Stimulated activated CD8-positive, alpha-beta memory T cell treated with anti-CD3 and anti-CD28 coated beads, Interleukin-12 subunit alpha, Interleukin-12 subunit beta, amount 100 ng/mL, for 4 hours (primary cell): ENCODE measurements around the gene IVD.
"Not testable (repeated sequence)": the region's sequence is repeated elsewhere in the genome, so short reads cannot be mapped to it uniquely, and the experiment has no call there.

Experiments
- DNase-seq: peaks from one replicate; pipeline ENCODE4 v3.0.0-alpha.2; 2020; ENCODE audit warnings: low read depth

The IVD gene

GRCh38 chr15:40439461-40439959, 33.9 kb downstream of the IVD start:
- no peak for DNase-seq

GRCh38 chr15:40439960-40440742, 34.6 kb downstream of the IVD start:
- DNase-seq = no peak

GRCh38 chr15:40440743-40441564, 35.4 kb downstream of the IVD start, which contains the start of gene BAHD1:
Gene BAHD1, plus strand, starts transcription at chr15:40440953. Its CDS starts 17,512 bp downstream, at chr15:40458465.
- peak; percentile 92 for DNase-seq

GRCh38 chr15:40441565-40442531, 36.3 kb downstream of the IVD start:
- no peak for DNase-seq

GRCh38 chr15:40443255-40443654, 37.7 kb downstream of the IVD start:
- DNase-seq = no peak

GRCh38 chr15:40443846-40444245, 38.3 kb downstream of the IVD start:
- no peak for DNase-seq

- DNase-seq = no peak
Observed at GRCh38 chr15:40444736-40445135, 39.1 kb downstream of the IVD start.

GRCh38 chr15:40445421-40445922, 39.9 kb downstream of the IVD start:
- no peak for DNase-seq

- no peak for DNase-seq
Observed at GRCh38 chr15:40446144-40446543, 40.5 kb downstream of the IVD start.

GRCh38 chr15:40448354-40448753, 42.8 kb downstream of the IVD start:
- no peak for DNase-seq

GRCh38 chr15:40449275-40449674, 43.7 kb downstream of the IVD start:
- DNase-seq = no peak

- no peak for DNase-seq
Observed at GRCh38 chr15:40450047-40450446, 44.5 kb downstream of the IVD start.

GRCh38 chr15:40451527-40452158, 46.0 kb downstream of the IVD start:
- no peak for DNase-seq

GRCh38 chr15:40452296-40453090, 46.9 kb downstream of the IVD start:
- DNase-seq = no peak

GRCh38 chr15:40453941-40454340, 48.3 kb downstream of the IVD start:
- not testable (repeated sequence) for DNase-seq

- DNase-seq = no peak
Observed at GRCh38 chr15:40454904-40455391, 49.4 kb downstream of the IVD start.

- no peak for DNase-seq
Observed at GRCh38 chr15:40456299-40456712, 50.7 kb downstream of the IVD start.

GRCh38 chr15:40456738-40457137, 51.1 kb downstream of the IVD start:
- no peak for DNase-seq

- DNase-seq = no peak
Observed at GRCh38 chr15:40458495-40459371, 53.1 kb downstream of the IVD start.
